Right forelimb (tissue), 1 donor: ENCODE data around the gene FTL.

Experiments used
- DNase-seq: peaks from one replicate; pipeline ENCODE4 v3.0.0-alpha.2; 2018

Gene FTL

GRCh38 chr19:48966541-48967345 is 1.6 kb downstream of the FTL start:
- DNase-seq, result no peak

- DNase-seq, result no peak
Observed at GRCh38 chr19:48967346-48968178, 2.5 kb downstream of the FTL start.

GRCh38 chr19:48968179-48968661 is 3.1 kb downstream of the FTL start:
- no peak for DNase-seq

GRCh38 chr19:48968813-48969218 is 3.7 kb downstream of the FTL start:
- no peak for DNase-seq

GRCh38 chr19:48969276-48970138 is 4.4 kb downstream of the FTL start:
- DNase-seq, result no peak

GRCh38 chr19:48970139-48970766 is 5.1 kb downstream of the FTL start:
- DNase-seq, result no peak

- peak; percentile 85 for DNase-seq
Observed at GRCh38 chr19:48970923-48971395, 5.8 kb downstream of the FTL start.

- no peak for DNase-seq
Observed at GRCh38 chr19:48975947-48976847, 11.1 kb downstream of the FTL start.

GRCh38 chr19:48977061-48977460 is 12.0 kb downstream of the FTL start:
- DNase-seq, result no peak

- no peak for DNase-seq
Observed at GRCh38 chr19:48982280-48982679, 17.2 kb downstream of the FTL start.

- no peak for DNase-seq
Observed at GRCh38 chr19:48985711-48986110, 20.6 kb downstream of the FTL start.

GRCh38 chr19:48986211-48986610 is 21.1 kb downstream of the FTL start:
- DNase-seq, result no peak

- no peak for DNase-seq
Observed at GRCh38 chr19:48987323-48987722, 22.2 kb downstream of the FTL start.

- DNase-seq, result no peak
Observed at GRCh38 chr19:48988286-48988685, 23.2 kb downstream of the FTL start.

GRCh38 chr19:48988860-48989259 is 23.8 kb downstream of the FTL start:
- DNase-seq, result no peak

GRCh38 chr19:48989701-48990291 is 24.7 kb downstream of the FTL start:
- DNase-seq, result peak; percentile 58

GRCh38 chr19:48990400-48990799 is 25.3 kb downstream of the FTL start:
- DNase-seq, result no peak

GRCh38 chr19:48991011-48991609 is 26.0 kb downstream of the FTL start:
- DNase-seq, result no peak

GRCh38 chr19:48991873-48992580 is 26.9 kb downstream of the FTL start:
- DNase-seq, result peak; percentile 70
